GM19240 (cell line): ENCODE data around the gene NRCAM.
A peak's percentile ranks its signal among the peaks of the same experiment; 100 is the strongest.

Experiments
- DNase-seq: peaks from one replicate; pipeline ENCODE4 v3.0.0; 2011; ENCODE audit warnings: low spot score; ENCODE audit not compliant: insufficient read length

Gene NRCAM

DNA sequence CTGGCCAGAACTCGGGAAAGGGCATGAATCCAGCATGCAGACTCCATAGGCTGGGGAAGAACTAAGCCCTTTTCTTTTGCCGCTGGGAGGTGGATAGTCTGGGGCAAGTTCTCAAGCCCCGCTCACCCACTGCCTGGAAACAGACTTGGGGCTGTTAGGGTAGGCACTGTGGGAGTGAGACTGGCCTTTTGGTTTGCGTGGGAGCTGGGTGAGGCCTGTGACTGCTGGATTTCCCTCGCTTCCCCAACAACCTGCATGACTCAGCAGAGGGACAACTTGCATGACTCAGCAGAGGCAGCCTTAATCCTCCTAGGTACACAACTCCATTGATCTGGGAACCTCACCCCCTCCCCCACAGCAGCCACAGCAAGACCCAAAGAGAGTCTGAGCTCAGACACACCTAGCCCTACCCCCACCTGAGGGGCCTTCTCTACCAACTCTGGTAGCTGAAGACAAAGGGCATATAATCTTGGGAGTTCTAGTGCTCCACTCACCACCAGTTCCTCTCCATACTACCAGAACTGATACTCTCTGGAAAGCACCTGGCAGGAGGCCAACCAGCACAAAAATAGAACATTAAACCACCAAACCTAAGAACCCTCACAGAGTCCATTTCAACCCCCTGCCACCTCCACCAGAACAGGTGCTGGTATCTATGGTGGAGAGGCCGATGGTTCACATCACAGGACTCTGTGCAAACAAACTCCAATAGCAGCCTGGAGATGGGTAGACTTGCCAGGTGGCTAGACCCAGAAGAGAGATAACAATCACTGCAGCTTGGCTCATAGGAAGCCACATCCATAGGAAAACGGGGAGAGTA lies 244.6 kb downstream of the NRCAM start:
- DNase-seq, result no peak

DNA sequence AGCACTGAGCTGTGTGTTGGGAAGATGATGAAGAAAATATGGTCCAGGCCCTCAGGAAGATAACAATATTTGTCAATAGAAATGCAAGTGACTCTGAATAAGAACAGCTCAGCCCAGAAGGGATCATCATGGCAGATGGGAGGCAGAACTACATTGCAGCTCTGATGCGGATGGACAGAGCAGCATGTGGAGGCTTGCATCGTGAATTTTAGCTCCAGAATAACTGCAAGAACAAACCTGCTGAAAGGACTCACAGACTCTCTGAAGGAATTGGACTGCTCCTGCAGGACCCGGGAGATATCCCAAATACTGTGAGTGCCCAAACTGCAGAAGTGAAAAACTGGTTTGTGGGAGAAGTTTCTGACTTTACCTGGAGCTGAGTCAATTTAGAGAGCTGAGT lies 245.4 kb downstream of the NRCAM start:
- no peak for DNase-seq

DNA sequence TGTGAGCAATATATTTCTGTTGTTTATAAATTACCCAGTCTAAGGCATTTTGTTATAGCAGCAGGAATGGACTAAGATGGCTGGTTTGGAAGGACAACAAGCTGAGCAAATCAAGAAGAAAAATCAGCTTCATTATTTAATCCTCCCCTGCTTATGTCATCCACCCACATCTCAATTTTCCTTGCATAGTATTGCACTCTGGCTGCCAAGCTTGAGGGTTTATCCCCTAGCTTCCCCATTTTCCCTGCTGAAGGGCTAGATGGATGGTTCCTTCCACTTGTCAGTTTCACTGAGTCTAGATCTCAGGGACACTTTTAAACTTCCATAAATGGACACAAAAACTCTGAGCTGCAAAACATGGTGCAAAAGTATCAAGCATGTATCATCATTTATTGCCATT lies 250.9 kb downstream of the NRCAM start:
- no peak for DNase-seq

DNA sequence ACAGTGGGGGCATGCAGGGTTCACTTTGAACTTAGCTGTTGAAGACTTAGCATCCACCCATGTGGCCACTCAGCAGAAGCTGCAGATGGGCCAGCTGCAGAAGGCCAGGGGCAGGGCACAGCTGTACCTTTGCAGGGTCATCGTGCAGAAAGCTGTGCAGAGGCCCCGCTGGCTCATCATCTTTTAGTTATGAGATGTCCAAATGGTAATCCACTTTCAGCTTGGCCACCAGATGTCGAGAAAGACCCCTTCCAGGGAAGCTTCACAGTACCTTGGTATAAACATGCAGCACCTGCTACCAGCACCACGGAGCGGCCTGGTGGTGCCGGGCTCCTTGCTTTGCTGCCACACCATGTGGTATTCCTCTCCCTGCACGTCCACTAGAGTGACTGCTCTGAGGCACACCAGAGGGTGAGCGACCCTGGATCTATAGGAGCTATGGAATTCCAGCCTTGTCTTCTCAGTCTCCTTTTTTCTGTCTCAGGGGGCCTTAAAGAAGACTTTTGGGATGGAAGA lies 251.9 kb downstream of the NRCAM start:
- no peak for DNase-seq

DNA sequence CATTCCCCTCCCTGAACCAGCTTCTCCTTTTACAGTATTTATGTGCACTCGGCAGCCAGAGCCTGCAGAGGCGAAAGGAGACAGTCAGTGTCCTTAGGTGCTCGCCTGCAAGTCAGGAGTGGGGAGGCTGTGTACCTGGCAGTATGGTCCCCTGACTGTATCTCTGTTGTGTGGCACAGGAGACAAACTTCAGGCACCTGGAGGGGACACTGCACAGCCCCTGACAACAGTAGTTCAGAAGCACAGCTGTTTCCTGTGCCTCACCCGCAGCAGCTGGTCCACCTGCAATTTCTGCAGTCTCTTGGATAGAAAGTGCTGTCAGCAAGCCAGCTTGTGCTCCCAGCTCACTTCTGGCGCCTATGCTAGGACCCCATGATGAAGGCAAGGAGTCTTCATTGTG lies 252.7 kb downstream of the NRCAM start:
- DNase-seq, result no peak

DNA sequence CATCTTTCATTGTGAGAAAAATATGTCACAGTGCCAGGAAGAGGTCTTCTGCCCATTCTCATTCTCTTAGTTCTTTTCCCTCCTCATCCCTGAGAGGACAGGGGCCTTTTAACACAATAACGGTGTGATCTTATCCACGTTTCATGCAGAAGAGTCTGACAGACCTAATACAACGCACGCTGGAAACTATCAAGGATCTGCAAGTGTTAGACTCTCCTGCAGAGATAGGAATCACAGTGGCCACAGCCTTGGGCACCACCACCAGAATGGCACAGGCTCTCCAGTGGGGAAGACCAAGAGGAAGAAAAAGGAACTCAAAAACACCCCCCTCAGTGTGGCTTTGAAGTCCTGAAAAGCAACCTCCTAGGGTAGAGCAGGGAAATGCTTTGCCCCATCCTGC lies 253.5 kb downstream of the NRCAM start:
- DNase-seq, result no peak

DNA sequence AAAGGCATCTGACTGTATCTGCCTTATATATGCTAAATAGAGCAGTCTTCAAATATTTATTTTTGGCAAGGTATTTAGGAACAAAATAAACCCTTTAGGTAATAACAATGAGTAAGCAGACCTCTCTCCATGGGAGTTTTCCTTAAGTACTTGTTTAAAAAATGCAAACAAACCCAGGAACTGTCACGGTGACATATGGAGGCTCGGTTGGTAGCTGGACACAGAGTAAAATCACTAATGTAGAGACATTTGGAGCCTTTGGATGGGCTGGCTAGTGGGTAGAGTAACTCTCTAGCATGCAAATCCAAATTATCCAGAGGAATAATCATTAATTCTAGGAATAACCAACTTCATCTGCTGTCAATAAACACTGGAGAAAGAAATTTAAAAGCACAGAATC lies 254.5 kb downstream of the NRCAM start:
- DNase-seq, result no peak

DNA sequence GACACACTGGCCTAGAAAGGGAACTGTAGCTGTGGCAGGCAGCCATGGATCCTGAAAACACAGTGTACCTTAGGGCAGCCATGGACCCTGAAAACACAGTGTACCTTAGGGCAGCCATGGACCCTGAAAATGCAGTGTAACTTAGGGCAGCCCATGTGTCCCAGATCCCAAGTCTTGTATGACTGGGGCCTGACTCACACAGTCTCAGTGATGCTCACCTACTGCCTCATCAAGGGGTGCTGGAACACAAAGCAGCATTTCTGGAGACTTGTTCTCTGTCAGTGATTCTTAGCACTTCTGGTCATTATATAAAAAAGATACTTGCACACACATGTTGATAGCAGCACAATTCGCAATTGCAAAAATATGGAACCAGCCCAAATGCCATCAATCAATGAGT lies 255.9 kb downstream of the NRCAM start:
- no peak for DNase-seq

DNA sequence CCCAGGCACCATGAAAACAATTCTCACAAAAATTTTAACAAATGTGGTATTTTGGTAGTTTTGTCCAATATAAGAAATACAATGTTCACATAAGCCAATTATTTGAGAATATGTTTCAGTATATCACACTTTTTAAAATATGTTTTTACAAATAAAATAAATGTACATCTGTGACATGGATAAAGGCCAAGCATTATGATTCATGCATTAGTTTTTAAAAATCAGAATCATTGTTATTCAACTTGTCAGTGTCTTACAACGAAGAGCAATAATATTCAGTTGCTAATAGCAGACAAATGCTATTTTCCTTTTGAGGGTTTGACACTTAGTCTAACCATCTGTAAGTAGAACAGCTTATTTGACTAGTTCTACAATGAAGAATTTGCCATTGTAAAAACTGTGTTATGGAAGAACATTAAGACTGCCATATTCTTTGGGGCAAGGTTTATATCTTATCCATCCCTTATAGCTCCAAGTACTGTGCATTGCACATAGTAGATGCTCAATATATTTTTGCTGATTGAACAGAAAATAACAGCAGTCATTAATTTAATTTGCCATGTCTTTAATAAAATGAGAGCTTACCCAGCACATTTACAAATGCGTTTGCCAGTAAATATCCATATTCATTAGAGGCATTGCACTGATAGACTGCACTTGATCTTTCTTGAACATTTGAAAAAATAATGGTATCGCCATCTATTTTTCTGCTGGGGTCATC lies 258.7 kb downstream of the NRCAM start:
- DNase-seq, result no peak

DNA sequence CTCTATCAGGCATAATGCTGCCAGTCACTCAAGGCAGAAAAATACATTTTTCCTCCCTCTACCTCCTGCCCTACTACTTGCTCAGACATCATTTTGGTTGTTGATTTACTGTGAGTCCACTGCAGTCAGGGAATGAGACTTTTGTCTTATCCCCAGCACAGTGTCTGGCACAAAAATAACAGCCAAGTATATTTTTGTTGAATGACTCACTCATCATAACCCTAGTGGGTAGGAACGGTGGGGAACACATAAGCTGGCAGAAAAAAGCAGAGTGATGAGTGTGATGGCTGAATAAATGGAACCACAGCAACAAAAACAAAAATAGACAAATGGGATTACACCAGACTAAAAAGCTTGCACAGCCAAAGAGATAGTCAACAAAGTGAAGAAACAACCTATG lies 260.2 kb downstream of the NRCAM start:
- DNase-seq, result no peak

DNA sequence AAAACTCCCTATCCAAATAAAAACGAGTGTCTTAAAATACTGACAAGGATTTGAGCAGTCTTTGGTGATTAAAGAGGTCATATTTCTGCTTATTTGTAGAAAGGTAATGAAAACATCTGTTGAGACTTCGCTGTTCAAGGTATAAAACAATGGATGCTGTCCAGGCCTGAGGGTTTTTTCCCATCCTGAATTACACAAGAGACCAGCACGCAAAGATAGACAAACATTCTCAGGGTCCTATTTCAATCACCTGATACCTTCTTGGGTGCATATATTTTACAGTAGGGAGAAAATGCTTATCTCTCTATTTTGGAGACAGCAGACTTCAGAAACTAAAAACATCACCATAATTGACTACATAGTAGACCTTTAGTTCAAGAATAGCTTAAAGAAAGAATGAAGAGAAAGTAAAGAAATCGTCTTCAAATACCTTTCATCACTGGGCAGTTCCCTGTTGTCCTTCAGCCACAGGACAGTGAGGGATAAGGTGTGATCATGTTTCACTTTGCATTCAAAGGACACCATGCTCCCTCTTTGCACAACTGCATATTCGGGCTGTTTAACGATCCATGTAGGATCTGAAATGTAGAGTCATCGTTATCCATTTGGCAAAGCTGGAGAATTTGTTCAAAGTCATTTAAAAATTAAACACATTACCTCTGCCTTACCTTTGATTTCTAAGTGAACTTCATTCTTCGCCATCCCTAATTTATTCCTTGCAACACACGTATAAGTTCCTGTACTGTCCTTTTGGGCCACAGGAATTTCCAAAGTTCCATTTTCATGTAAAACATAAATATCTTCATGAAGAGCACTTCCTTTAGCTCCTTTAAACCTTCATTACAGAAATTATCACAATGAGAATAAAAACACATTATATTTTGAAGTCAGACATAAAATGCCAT lies 262.4 kb downstream of the NRCAM start:
- DNase-seq, result no peak

DNA sequence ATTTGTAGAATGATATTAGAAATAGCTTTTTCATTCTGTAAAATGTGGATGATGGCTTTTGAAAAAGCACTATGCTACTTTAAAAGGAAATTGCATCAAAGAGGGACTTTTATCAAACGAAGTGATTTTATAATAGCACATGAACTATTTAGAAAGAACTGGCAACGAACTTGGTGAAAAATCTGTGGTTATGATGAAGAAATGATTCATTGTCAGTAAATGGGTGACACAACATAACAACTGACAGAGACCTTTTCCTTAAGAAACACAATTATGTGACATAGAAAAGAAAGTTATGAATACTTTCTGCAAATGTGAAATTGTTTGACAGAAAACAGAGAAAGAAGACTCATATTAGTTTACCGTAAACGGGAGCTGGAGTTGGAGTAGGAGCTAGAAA lies 265.3 kb downstream of the NRCAM start:
- DNase-seq, result no peak

DNA sequence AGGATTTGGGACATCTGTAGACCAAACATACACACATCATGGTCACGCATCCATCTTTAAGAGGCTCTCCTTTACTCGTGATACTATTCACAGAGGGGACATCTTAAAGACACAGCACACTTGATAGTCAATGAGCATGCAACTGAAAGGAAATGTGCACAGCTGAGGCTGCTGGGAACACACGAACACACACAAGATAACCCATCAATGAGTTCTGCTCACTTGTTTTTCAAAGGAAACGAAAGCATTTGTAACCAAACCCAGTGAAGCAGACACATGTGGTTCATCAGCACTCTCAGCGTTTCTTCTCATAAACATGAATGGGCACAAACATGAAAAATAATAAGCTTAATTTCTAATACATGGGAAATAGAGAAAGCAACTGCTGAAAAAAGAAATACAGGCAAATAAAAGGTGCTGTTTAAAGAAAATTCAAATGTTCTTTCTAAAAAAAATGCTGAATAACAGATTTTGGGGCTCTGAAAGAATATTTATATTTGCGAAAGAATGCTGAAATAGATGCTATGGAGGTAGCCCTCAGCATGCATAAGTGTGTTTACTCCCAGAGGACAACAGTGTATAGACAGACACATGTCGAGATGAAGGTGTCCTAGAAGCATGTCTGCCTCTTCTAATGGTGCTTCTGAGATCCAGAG lies 266.4 kb downstream of the NRCAM start:
- DNase-seq, result peak; percentile 7

DNA sequence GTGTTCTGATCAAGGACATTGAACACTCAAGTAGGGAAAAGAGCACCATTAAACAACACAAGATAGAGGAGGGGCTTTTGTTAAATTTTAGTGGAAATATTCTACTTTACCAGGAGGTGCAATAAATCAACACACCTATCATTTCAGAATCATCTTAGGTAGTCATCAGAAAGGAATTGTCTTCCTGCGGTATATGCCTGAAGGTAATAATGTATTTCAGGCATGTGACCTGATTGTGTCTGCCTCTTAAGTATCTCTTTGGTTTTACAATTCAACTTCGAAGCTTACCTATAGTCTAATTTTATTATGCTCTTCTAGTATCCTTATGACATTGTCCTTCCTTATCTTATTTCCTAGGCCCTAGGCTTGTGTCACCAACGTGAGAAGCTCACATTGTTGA lies 267.5 kb downstream of the NRCAM start:
- DNase-seq, result no peak

DNA sequence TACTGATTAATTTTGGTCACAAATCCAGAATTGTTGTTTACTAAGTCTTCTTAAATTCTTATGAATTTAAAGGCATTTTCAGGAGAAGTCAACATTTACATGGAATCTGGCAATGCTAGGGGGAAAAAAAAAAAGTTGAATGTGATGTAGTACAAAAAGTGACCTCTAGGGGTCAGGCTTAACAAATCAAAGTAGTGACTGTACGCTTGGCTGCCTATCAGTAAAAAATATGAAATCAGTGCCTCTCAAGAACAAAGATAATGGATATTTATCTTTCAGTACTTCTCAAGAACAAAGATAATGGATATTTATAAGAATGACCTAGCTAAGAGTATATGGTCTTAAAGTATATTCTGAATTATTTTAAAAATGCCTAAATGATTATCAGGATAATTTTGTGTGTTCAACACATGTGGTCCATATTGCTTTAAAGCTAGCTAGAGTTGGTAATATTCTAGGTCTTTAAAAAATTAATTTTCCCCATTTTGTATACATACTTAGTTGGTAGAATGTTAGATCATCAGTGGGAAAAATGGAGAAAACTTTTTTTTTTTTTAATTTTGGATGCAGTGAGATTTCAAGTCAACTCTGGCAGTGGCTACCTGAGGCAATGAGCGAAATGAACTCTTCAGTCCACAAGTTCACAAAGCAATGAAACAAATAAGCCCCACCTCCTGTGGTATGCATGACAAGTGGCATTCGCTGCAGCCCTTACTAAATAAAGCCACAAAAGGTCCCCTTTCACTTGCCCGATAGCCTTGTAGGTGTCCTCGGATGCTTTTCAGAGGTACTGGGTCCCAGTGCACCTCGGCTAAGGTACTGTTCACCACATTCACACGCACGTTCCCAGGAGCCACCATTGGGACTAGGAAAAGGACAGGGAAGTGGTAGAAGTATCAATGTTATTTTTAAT lies 274.9 kb downstream of the NRCAM start:
- no peak for DNase-seq

DNA sequence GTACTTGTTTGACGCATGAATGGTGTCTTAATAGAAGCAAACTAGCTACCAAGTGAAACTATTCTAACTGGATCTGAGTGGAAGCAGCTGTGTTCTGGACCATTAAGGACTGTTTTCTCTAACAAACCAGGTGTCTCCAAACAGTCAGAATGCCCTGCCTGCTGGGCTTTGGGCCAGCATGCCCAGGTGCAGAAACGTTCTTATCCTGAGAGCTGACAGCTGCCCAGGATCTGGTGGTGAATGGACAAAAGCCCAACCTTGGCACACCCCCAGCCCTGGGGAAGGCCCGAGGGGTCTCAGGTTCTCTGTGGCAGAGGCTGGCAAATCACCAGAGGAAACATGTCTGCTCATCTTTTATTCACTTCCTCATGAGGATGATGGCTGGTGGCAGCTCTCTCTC lies 277.8 kb downstream of the NRCAM start:
- DNase-seq, result no peak

DNA sequence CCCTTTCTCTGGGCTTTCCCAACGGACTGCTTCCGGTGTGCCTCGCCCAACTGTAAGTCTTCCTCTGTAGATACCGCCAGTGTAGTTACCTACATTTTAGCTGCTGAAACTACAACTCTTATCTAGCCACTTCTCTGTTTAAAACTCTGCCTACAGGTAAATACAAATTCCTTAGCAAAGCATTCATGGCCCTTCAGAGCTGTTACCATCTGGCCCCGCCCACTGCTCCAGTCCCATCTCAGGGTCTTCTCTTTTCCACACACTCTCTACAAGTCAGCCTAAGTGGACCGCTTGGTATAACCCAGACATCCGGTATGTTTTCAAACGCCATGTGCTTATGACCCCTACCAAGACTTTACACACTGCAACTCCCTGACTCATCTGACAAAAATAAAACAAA lies 285.1 kb downstream of the NRCAM start:
- no peak for DNase-seq

DNA sequence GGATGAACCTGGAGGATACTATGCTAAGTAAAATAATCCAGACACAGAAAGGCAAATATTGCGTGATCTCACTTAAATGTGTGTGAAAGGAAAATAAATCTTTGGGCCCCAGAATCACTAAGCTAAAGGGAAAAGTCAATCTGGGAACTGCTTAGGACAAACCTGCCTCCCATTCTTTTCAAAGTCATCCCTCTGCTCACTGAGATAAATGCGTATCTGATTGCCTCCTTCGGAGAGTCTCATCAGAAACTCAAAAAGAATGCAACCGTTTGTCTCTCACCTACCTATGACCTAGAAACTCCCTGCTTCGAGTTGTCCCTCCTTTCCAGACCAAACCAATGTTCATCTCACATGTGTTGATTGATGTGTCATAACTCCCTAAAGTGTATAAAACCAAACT lies 286.0 kb downstream of the NRCAM start:
- no peak for DNase-seq

DNA sequence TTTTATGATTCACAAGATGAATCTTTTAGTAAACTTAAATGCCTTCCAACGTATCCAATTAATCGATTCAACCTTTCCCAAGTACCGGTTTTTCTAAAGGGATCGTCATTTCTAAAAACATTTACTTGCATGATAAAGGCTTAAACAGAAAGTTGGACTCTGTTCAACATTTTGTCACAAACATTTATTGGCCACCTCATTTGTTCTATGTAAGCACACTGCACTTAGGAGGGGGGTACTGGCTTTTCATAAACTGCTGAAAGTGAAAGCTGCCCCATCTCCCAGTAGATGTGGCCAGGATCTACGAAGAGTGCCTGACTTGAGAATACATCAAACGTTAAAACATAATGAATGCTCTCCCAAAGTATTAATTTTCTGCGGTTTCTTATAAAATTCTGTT lies 288.8 kb downstream of the NRCAM start:
- DNase-seq, result no peak

DNA sequence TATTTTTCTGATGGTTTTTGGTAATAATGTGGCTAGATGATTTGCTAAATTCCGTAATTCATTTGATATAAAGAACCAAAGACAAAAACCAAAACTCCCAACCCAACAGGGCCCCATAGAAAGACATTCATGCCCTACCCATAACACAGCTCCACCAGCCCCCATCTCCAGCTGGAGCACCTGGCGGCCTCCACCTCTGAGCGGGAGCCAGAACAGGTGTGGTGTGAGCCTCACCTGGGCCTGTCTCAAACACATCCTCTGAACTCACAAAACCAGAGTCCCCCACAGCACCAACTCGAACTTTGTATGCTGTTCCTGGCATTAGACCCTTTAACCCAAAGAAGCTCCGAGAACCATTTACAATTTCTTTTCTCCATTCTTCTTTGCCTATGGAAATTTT lies 289.5 kb downstream of the NRCAM start:
- no peak for DNase-seq
